Activated naive CD4-positive, alpha-beta T cell treated with anti-CD3 and anti-CD28 coated beads, Interleukin-2, amount 10 ng/mL, durations not matched to agents 7 days and 5 days (primary cell): Measurements from ENCODE around the gene HLX.

Experiments used
- CTCF ChIA-PET: fragments of 350-600 bp; sonication (Branson Sonifier 250); formaldehyde crosslinking; loops from one replicate; lab custom pipeline; 2021; ENCODE audit warnings: antibody characterized with exemption; lab: Charles Lee
- DNase-seq: peaks from one replicate; pipeline ENCODE4 v3.0.0-alpha.2; 2020
- H3K27ac Mint-ChIP-seq: one replicate; pipeline ENCODE4 v1.8.0; 2021; ENCODE audit warnings: mild to moderate bottlenecking, moderate library complexity, mixed read lengths
- H3K27me3 Mint-ChIP-seq: one replicate; pipeline ENCODE4 v1.8.0; 2021; ENCODE audit warnings: mild to moderate bottlenecking, mixed read lengths
- H3K36me3 Mint-ChIP-seq: one replicate; pipeline ENCODE4 v1.8.0; 2021; ENCODE audit warnings: mixed read lengths
- H3K4me1 Mint-ChIP-seq: one replicate; pipeline ENCODE4 v1.8.0; 2021; ENCODE audit warnings: mixed read lengths
- H3K4me3 Mint-ChIP-seq: one replicate; pipeline ENCODE4 v1.8.0; 2021; ENCODE audit warnings: mild to moderate bottlenecking, moderate library complexity, mixed read lengths
- H3K9me3 Mint-ChIP-seq: one replicate; pipeline ENCODE4 v1.8.0; 2021; ENCODE audit warnings: mixed read lengths

The HLX gene

DNA sequence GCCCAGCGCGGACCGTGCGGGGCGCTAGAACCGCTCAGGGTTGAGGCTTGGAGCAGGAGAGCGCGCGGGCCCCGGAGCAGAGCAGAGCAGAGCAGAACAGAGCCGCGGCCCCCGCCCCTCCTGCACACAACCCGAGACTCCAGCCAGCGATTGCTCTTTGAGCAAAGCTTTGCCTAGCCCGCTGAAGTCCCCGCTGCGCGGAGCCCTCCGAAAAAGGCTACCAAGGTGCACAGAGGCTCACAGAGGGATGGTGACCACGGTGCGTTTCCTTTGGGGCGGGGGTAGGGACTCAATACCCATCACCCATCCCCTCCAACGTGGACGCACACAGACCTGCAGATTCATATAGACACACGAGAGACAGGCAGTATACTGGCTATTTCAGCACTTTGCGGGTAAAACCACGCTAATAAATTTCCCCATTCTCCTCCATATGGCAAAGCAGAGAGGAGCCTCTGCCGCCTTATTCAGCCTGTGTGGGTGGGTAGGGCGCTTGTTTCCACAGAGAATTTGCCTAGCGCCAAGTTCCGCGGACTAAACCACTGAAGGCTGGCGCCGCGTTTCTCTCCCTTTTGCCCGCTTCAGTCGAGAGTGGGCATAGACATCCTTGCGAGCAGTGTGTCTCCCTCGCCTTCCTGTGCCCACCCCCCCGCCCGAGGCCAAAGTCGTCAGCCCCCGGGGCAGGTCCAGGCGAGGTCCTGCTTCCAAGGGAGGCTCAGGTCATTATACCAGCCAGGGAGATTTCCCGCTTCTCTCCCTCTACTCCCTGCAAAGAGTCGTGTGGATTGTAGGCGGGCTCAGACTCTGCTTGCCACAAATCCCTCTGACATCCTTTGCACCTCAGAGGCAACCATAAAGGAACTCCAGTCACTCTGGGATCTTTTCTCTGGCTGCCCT lies 8.5 kb downstream of the HLX start:
- Mint-ChIP-seq H3K27me3 (peaks cover 93% of the 10 kb centered on the region), H3K4me3 (no peak overlapping the region), H3K36me3 (no peaks in the 10 kb centered on the region), H3K9me3 (no peaks in the 10 kb centered on the region), H3K4me1 (no peaks in the 10 kb centered on the region), H3K27ac (no peak overlapping the region)
- CTCF ChIA-PET, result no interaction called here
- DNase-seq, result no peak

DNA sequence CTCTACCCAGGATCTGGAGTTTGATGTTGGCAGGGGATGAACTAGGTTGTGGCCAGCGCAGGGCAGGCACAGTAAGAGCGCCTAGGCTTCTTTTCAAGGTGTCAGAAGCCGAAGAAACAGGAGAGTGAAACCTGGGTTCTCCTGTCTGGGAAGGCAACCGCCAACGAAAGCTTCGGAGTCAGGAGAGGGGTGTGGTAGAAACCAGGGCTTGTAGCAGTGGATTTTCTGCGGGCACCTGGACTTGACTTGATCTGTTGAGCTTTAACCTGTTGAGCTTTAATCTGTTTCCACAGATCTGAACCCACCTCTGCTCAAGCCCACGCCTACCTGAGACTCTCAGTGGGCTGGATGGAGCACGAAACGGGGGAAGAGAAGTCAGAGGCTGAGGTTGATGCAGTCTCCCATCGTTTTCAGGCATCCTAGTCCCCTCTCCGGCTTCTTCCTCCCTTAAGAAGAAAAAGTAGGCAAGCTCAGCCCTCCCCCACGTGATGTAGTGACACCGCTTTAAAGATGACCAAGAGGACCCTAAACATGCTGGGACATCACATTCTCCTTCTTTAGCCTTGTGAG lies 9.3 kb downstream of the HLX start:
- H3K4me1 Mint-ChIP-seq, result peaks cover 2% of the 10 kb centered on the region
- H3K4me3 Mint-ChIP-seq, result no peak overlapping the region
- H3K9me3 Mint-ChIP-seq, result no peaks in the 10 kb centered on the region
- H3K36me3 Mint-ChIP-seq, result no peaks in the 10 kb centered on the region
- H3K27me3 Mint-ChIP-seq, result peaks cover 93% of the 10 kb centered on the region
- CTCF ChIA-PET, result no interaction called here
- H3K27ac Mint-ChIP-seq, result no peak overlapping the region
- DNase-seq, result no peak

DNA sequence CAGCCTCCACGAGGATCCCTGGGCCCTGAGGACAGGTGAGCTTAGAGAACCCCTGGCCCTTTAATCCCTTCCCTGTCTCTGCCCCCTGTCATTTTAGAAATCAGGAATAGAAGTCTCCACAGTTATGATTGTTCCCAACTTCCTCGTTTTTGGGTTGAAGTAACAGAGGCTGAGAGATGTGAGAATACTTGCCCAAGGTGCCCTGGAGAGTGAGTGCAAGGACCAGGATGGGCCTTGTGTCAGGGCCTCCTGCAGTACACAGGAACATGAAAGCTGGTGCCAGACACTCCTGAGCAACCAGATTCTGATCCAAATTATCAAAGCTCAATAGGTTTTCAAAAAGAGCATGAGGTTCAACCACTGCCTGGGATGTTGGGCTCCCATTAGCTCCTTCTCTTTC lies 10.1 kb downstream of the HLX start:
- no peak overlapping the region for H3K4me3 Mint-ChIP-seq
- no peaks in the 10 kb centered on the region for H3K9me3 Mint-ChIP-seq
- no peak for DNase-seq
- no peaks in the 10 kb centered on the region for H3K36me3 Mint-ChIP-seq
- H3K27ac Mint-ChIP-seq, result no peak overlapping the region
- peaks cover 2% of the 10 kb centered on the region for H3K4me1 Mint-ChIP-seq
- CTCF ChIA-PET, result interaction anchor here (0.7 kb wide), 1 partner anchor 680 kb away, joined by 3 read pairs; no protein-coding TSS in a partner anchor
- peaks cover 94% of the 10 kb centered on the region for H3K27me3 Mint-ChIP-seq

DNA sequence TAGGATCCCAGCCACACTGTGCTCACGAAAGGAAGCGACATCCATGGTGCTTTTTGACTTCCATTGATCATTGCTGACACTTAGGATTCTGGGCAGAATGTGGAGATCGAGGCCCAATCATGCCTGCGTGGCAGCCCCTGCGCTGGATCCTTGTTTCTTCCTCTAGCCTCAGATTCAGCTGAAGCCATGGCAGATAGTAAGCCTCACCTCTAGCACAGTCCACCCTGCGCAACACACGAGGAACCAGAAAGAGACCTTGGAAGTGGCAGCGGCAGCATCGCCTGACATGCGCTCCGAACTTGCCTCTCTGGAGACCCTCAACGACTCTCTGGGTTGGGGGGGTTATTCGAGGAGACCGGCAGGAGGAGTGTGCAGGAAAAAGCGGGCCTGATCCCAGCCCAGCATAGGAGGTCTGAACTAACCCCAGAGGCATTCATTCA lies 10.6 kb downstream of the HLX start:
- H3K36me3 Mint-ChIP-seq, result no peaks in the 10 kb centered on the region
- DNase-seq, result no peak
- H3K4me3 Mint-ChIP-seq, result no peak overlapping the region
- H3K27ac Mint-ChIP-seq, result no peak overlapping the region
- peaks cover 2% of the 10 kb centered on the region for H3K4me1 Mint-ChIP-seq
- no peaks in the 10 kb centered on the region for H3K9me3 Mint-ChIP-seq
- CTCF ChIA-PET, result interaction anchor here (0.7 kb wide), 2 partner anchors 15 to 679 kb away, joined by 3 read pairs; no protein-coding TSS in a partner anchor
- peaks cover 95% of the 10 kb centered on the region for H3K27me3 Mint-ChIP-seq

DNA sequence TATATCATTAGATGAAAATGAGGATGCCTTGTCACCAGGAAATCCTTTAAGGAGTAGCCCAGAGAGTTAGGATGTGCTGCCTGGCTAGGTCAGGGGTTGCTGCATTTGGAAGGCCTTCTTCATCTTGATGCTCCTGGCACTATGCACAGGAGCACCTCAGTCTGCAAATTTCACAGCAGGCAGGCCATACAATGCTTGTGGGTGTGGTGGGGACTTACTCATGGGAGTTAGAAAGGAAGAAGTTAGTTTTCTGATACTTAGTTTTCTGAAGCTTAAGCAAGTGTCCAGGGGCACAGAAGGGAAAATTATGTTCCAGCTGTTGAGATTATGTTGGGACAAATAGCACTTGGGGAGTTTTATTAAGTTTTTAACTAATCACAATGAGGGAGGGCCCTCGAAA lies 11.4 kb downstream of the HLX start:
- peaks cover 2% of the 10 kb centered on the region for H3K4me1 Mint-ChIP-seq
- CTCF ChIA-PET, result interaction anchor here (0.7 kb wide), 1 partner anchor 16 kb away, joined by 3 read pairs; no protein-coding TSS in a partner anchor
- peaks cover 98% of the 10 kb centered on the region for H3K27me3 Mint-ChIP-seq
- DNase-seq, result no peak
- no peak overlapping the region for H3K27ac Mint-ChIP-seq
- H3K4me3 Mint-ChIP-seq, result no peak overlapping the region
- no peaks in the 10 kb centered on the region for H3K9me3 Mint-ChIP-seq
- H3K36me3 Mint-ChIP-seq, result no peaks in the 10 kb centered on the region

DNA sequence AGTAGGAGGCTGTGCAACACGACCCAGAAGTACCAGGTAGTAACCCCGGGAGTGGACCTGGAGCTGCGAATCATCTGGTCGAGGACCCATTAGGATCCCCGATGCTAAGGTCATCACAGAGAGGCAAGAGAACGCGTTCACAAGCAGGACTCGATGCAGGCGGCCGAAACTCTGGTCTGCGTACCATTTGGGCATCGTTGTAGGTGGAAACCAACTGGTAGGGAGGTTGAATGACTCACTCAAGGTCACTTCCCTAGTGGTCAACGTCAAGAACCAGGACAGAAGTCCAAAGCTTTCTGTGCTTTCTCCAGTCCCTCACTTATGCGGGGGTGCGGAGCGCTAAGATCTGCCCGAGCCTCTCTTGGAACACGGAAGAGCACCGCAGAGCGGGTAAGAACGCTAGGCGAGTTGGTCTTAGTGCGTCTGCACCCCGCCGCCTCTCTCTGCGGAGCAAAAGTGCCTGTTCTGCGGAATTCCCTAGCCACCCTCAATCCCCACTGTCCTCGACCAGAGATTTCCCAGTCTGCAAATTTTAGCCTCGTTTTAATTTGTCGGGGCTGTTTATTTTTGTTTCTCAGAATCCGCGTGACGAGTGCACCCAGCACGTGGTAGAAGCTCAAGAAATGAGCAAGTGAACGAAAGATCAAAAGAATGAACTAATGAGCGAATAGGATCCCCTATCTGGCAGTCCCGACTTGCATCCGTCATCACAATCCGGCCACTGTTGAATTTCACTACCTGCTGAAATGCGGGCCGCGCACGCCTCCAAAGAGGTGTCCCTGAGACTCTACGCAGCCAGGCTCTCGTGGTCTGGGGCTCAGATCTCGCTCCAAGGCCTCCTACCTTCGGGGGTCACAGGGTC lies 12.2 kb downstream of the HLX start:
- peaks cover 2% of the 10 kb centered on the region for H3K4me1 Mint-ChIP-seq
- no peaks in the 10 kb centered on the region for H3K36me3 Mint-ChIP-seq
- no peaks in the 10 kb centered on the region for H3K9me3 Mint-ChIP-seq
- no peak overlapping the region for H3K4me3 Mint-ChIP-seq
- no peak overlapping the region for H3K27ac Mint-ChIP-seq
- peaks cover 97% of the 10 kb centered on the region for H3K27me3 Mint-ChIP-seq
- DNase-seq, result no peak
- CTCF ChIA-PET, result no interaction called here

DNA sequence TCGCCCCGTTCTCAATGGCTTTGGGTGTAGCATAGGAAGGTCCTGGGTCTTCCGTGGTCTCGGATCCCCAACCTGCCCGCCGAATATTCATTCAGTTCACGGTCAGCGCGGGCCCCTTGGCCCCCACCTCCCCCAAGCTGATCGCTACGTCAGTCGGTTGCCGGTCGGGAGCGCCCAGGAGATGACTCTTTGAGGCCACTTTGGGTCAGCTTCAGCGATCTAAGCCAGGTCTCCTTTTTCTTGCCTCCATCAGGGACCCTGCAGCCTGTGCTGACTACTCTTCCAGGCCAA lies 12.8 kb downstream of the HLX start:
- H3K4me3 Mint-ChIP-seq, result no peak overlapping the region
- H3K27me3 Mint-ChIP-seq, result peaks cover 92% of the 10 kb centered on the region
- H3K9me3 Mint-ChIP-seq, result no peaks in the 10 kb centered on the region
- CTCF ChIA-PET, result no interaction called here
- no peak overlapping the region for H3K27ac Mint-ChIP-seq
- DNase-seq, result no peak
- no peaks in the 10 kb centered on the region for H3K36me3 Mint-ChIP-seq
- peaks cover 2% of the 10 kb centered on the region for H3K4me1 Mint-ChIP-seq

DNA sequence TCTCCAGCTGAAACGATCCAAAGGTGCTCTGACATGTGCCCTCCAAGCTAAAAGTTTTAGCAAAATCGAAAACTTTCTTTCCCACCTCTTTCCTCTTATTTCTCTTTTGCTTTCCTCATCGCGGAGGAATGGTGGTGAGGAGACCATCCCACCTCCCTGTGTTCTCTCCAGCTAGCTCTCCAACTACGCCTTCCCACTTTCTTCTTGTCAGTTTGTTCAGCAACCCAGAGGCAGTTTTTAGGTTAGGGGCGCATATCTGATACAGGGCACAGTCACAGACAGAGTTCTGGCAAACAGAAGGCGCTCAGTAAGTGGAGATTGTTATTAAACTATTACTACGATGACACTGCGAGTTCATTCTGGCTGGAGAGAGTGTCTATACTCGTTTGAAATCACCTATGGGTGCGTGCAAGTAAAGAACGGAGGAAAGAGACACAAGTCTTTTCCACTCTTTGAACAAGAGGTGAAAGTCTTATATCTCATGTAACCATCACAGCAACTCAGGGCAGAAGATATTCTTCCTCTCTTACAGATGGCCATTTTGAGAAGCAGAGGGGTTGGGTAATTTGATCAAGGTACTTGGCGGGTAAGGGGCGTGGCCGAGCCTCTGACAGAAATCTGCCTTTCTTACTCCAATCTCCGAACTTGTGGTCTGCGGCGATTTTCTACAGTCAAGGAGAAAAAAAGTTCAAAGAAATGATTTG lies 13.9 kb downstream of the HLX start:
- no peak for DNase-seq
- Mint-ChIP-seq H3K27ac (no peak overlapping the region), H3K4me3 (no peak overlapping the region), H3K36me3 (no peaks in the 10 kb centered on the region), H3K27me3 (peaks cover 80% of the 10 kb centered on the region), H3K4me1 (peaks cover 2% of the 10 kb centered on the region), H3K9me3 (peaks cover 1% of the 10 kb centered on the region)
- CTCF ChIA-PET, result no interaction called here

DNA sequence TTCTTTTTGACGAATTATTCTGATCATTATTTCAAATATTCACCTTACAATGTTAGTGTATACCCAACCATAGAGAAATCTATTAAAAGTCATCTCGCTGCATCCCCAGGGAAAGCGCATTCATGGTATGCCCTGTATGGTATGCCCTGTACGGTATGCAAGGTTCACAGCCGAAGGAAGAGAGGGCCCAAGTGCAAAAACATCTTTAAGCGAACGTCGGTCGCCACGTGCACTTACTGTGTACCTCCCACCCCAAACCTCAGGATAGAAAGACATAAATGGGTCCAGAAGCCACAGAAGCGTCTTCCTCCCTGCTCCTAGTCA lies 14.4 kb downstream of the HLX start:
- no peak overlapping the region for H3K4me3 Mint-ChIP-seq
- H3K4me1 Mint-ChIP-seq, result peaks cover 2% of the 10 kb centered on the region
- CTCF ChIA-PET, result no interaction called here
- no peak for DNase-seq
- peaks cover 75% of the 10 kb centered on the region for H3K27me3 Mint-ChIP-seq
- no peaks in the 10 kb centered on the region for H3K36me3 Mint-ChIP-seq
- no peak overlapping the region for H3K27ac Mint-ChIP-seq
- peaks cover 1% of the 10 kb centered on the region for H3K9me3 Mint-ChIP-seq

DNA sequence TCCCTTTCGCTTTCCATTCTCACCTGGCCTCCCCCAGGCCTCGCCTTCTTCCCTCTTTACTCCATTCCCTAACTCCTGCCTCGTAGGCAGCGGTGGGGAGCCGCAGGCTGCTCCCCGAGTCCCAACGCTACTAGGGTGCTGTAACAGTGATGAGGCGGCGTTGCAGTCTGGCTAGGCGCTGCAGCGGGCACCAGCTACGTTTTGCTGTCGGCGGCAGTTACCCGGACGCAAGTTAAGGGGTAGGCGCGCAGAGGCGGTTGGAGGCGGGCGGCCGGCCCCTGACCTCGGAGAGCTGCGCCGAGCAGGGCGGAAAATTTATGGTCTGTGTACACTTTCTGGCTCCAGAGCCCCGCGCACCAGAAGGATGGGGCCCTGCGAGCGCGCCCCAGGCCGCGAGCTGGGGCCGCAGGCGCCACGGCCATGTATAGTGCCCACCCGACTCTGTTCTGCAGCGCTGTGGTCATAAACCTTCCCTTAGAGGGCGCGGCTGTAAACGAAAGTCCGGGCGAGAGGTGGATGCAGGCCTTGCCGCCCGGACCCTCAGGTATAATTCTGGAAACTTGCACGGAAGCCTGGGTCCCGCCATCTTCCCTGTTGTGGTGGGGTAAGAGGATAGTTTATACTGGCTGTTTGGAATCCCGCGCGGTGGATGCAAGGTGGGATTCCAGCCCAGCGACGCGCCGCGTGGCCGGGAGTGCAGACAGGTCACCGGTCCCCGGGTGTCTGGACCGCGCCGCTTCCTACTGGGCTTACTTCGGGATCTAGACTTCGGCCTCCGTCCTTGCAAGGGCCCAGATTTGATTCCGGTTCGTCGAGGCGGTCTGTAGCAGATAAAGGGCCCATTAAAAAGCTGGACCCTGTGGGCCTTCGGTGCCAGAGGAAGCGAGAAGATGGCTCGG lies 15.0 kb downstream of the HLX start:
- Mint-ChIP-seq H3K4me1 (peaks cover 2% of the 10 kb centered on the region), H3K36me3 (no peaks in the 10 kb centered on the region), H3K9me3 (peaks cover 1% of the 10 kb centered on the region), H3K27ac (no peak overlapping the region), H3K4me3 (no peak overlapping the region), H3K27me3 (peaks cover 69% of the 10 kb centered on the region)
- CTCF ChIA-PET, result no interaction called here
- DNase-seq, result no peak

DNA sequence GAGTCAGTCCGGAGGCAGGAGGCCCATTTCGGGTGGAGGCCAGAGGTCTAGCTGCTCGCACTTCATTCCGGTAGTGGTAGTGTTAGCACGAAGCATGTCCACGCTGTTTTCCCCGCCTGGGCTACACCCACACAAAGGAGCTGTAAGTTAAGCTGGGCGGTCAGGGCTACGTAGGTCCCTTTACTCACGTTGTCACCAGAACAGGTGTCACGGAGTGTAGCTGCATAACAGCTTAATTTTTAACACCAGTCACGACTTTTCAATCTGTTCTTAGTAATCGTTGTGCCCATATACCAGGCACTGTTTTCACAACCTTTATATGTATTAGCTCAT lies 15.6 kb downstream of the HLX start:
- Mint-ChIP-seq H3K4me1 (peaks cover 2% of the 10 kb centered on the region), H3K9me3 (peaks cover 1% of the 10 kb centered on the region), H3K27ac (no peak overlapping the region), H3K36me3 (no peaks in the 10 kb centered on the region), H3K27me3 (peaks cover 63% of the 10 kb centered on the region), H3K4me3 (no peak overlapping the region)
- CTCF ChIA-PET, result no interaction called here
- DNase-seq, result no peak

DNA sequence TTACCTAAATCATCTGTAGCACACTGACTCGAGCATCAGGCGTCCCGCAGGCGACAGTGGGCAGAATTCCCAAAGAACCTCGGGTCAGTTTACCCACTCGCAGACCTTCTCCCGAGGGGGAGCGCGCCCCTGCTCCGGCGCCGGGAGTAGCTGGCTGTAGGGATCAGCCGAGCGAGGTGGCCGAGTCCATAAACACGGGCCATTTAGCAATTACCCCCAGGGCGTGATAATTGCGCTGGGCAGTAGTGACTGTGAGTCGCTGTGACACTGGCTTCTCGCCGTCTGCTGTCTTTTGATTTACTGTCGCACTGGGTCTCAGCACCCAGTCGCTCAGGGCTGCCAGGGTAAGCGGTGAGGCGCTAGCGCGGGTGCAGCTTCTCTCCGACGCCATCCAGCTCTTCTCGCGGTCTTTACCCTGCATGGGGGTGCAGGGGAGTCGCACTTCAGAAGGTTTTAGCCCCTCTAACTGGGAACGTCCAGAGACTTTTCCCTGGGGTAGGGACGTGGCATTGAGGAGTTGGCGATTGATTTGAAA lies 16.2 kb downstream of the HLX start:
- Mint-ChIP-seq H3K36me3 (no peaks in the 10 kb centered on the region), H3K9me3 (peaks cover 1% of the 10 kb centered on the region), H3K27ac (no peak overlapping the region), H3K4me1 (peaks cover 2% of the 10 kb centered on the region), H3K27me3 (peaks cover 57% of the 10 kb centered on the region), H3K4me3 (no peak overlapping the region)
- no peak for DNase-seq
- CTCF ChIA-PET, result no interaction called here

DNA sequence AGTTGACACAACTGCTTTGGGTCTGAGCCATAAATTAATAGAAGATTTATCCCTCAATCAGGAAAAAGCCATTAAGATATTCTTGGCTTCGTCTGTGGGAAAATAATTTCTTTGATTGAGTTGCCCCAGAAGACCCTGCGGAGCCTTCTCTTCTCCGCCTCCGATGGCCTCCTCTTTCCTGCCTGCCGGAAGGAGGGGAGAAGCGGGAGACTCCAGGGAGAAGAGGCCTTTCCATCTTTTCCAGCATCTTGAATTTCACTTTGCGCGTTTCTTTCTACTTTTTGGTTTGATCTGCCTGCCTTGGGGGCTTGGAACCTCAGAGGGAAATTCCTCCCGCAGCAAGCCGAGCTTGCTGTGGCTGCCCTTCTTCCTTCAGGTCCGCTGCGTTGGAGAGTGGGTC lies 16.8 kb downstream of the HLX start:
- CTCF ChIA-PET, result no interaction called here
- Mint-ChIP-seq H3K27ac (no peak overlapping the region), H3K9me3 (peaks cover 1% of the 10 kb centered on the region), H3K36me3 (no peaks in the 10 kb centered on the region), H3K4me1 (peaks cover 2% of the 10 kb centered on the region), H3K4me3 (no peak overlapping the region), H3K27me3 (peaks cover 51% of the 10 kb centered on the region)
- no peak for DNase-seq
